Body of pancreas (tissue), 4 donors: ENCODE data around the gene MCHR2.

Source experiments
- POLR2A ChIP-seq, 3 donors: fragments of 450-650 bp; IDR thresholded peaks; one replicate each; pipeline ENCODE4 v1.6.1; 2016; ENCODE audit warnings: antibody characterized with exemption in 3 of 3, mild to moderate bottlenecking in 2 of 3
- TF ChIP-seq, protein P1 (sequence below), 7 experiments: fragments of 450-650 bp in 4 of 7; fragments of 200-600 bp in 3 of 7; sonication (generic) in 3 of 7; IDR thresholded peaks; one replicate each; pipeline ENCODE4 v1.5.1; 2016 to 2019; ENCODE audit warnings: antibody characterized with exemption in 7 of 7

DNA sequence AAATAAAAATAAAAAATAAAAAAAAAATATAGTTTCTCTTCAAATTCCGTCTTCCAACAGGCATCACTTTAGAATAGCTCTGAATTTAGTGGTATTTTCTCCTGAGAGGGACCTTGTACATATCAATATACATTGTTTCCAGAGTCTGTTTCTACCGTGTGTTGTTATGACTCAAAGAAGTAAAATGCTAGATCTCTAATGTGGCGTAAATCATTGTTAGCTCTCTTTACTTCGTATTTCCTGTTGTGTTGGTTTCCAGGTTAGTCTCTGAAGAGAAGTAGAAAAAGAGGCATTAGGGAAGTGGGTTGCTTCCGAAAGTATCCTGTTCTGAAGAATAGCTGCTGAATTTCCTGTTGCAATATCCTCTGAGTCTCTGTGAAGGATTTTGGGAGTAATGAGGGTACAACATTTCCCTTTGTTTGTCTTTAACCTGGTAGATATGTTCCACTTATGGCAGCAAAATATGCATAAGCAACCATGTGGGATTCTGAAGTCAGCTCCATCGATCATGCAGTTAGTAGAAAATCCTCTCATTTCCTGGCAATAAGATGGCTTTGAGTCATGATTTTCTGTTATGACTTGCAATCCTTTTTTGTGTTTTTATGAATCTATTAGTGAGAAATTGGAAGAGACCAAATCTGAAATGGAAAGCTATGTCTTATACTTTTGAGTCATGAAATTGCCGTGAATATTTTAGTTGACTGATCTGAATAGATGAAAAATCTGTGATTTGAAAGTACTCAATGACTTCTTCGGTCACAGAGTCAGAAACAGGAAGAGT is 42.0 kb upstream of the MCHR2 start:
- TF ChIP-seq, protein P1, sequence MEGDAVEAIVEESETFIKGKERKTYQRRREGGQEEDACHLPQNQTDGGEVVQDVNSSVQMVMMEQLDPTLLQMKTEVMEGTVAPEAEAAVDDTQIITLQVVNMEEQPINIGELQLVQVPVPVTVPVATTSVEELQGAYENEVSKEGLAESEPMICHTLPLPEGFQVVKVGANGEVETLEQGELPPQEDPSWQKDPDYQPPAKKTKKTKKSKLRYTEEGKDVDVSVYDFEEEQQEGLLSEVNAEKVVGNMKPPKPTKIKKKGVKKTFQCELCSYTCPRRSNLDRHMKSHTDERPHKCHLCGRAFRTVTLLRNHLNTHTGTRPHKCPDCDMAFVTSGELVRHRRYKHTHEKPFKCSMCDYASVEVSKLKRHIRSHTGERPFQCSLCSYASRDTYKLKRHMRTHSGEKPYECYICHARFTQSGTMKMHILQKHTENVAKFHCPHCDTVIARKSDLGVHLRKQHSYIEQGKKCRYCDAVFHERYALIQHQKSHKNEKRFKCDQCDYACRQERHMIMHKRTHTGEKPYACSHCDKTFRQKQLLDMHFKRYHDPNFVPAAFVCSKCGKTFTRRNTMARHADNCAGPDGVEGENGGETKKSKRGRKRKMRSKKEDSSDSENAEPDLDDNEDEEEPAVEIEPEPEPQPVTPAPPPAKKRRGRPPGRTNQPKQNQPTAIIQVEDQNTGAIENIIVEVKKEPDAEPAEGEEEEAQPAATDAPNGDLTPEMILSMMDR (IDR thresholded peaks at IDR 0.05), result no peak
- no peak for TF ChIP-seq POLR2A (IDR thresholded peaks at IDR 0.05)
